Activated T-cell treated with anti-CD3 and anti-CD28 coated beads for 4 hours (primary cell): Measurements from ENCODE around the gene TTC23.

Source experiments
- DNase-seq: peaks from one replicate; pipeline ENCODE4 v3.0.0-alpha.2; 2020

The TTC23 gene

GRCh38 chr15:99163271-99164062, 85.9 kb downstream of the TTC23 start:
- DNase-seq: no peak

DNA sequence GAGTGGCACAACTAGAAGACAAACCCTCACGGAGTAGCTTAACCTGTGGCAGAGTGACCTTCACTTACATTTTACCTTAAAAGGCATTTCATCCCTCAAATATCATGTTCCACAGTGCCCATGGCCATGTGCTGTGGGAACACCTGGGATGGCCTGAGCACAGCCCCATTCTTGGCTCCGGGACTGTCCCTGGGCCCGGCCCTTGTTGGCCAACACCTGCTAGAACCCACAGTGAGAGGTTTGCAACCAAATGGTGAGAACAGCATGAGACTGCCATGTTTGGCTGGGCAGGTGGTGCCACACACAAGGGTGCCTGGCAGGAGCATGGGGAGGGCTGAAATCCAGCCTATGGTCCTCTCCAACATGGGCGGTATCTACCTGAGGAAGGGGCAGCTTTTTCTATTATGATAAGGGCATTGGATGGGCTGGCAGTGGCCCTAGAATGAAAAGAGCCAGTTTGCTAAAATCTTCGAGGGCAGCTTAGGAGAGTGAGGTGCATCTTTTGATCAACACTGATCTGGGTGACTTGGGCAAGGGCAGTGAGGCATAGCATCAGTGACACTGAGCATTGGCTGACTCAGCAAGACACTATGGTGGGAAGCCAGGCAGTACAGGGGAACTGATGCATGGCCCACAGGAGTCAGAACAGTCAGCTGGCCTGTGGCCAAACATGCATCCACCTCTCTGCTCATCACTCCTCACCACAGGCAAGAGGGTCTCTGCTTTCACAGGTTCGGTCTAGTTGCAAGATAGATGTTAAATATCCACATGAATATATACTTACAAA, 90.6 kb downstream of the TTC23 start:
- no peak for DNase-seq

DNA sequence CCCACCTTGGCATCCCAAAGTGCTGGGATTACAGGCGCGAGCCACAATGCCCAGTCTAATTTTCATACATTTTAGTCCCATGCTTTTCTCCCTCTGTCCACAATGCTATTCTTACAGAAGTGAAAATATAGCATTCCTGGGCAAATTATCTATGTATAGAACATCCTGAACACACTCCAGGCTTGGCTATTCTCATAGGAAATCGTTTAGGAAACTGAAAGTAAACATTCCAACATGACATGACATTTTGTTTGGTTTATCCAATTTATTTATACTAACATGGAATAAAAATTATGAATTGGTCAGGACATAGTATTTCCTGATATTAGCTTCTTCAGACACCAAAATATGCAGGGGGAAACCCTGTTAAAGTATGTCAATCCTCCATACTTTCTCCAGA, 91.9 kb downstream of the TTC23 start:
- DNase-seq: no peak

- DNase-seq: no peak
Measured at GRCh38 chr15:99155961-99156443, 93.4 kb downstream of the TTC23 start.

DNA sequence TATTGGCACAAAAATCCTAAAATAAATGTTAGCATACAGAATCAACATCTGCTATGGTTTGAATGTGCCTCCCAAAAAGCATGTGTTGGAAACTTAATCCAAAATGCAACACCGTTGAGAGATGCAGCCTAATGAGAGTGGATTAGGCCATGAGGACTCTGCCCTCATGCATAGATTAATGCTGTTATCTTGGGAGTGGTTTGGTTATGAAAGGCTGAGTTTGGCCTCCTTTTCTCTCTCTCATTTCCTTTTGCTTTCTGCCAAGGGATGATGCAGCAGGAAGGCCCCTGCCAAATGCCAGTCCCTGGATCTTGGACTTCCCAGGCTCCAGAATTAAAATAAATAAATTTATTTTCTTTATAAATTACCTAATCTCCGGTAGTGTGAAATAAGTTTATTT, 95.1 kb downstream of the TTC23 start:
- DNase-seq: no peak

GRCh38 chr15:99153026-99153535, 96.3 kb downstream of the TTC23 start:
- no peak for DNase-seq

- no peak for DNase-seq
Measured at GRCh38 chr15:99151156-99151555, 98.2 kb downstream of the TTC23 start.

DNA sequence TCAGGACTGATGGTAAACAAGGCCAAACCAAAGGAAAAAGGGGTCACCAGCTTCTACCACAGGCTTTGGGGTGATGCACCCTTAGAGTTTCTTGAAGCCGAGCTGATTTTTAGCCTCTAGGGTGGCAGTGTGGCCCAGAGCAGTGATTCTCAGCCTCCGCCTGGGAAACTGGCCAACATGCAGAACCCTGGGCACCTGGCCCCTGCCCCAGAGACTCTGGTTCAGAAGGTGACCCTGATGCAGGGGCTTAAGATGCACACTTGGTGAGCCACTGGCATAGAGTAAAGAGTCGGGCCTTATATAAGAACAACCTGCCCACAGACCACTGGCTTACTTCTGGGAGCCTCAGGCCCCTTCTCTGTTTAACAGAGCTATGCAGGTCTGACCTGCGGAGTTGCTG, 100.0 kb downstream of the TTC23 start:
- no peak for DNase-seq

DNA sequence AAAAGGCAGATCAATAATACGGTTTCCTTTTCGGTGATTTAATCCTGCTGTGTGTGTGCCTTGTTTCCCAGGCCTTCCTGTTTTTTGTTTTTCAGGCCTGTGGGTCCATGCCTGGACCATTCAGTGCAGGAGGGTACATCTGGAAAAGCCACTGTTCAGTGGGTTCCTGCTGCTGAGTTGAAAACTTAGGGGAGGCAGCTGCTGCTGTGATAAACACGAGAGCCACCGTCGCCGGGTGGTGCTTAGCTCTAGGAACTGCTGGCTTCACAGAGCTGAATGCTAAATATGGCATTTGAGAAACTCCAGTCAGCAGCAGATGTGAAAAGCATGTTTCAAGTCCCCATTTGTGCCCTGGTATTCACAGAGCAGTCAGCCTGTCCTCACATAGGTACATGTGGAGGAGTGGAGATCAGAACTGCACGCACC, 100.5 kb downstream of the TTC23 start:
- no peak for DNase-seq

DNA sequence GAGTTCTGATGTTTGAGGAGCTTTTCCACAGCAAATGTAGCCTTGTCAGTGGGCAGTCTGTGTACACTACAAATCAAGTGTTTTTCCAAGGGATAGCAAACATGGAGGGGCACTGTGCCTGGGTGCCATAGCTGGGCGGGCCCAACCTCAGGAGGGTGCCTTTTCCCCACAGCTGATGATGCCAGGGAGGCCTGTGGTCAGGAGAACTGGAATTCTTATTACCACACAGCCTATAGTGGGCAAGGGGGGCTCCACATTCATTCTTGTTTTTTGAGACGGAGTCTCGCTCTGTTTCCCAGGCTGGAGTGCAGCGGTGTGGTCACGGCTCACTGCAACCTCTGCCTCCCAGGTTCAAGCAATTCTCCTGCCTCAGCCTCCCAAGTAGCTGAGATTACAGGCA, 102.7 kb downstream of the TTC23 start:
- no peak for DNase-seq

DNA sequence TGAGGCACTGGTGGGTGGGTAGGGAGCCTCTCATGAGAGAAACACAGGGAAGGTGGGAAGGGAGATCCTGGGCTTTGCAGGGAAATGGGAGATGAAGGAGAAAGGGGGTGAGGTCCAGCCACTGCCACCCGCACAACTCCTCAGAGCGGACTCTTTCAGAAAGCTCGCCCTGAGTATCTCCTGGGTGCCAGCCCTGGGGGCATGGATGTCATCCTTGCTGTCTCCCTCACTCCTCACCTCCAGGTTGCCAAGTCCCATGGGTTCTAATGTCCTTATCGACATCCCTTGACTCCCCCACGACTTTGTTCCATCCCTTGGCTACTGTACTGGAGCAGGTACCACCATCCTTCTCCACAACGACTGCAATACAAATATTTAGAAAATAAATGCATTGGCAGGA, 103.6 kb downstream of the TTC23 start:
- no peak for DNase-seq

DNA sequence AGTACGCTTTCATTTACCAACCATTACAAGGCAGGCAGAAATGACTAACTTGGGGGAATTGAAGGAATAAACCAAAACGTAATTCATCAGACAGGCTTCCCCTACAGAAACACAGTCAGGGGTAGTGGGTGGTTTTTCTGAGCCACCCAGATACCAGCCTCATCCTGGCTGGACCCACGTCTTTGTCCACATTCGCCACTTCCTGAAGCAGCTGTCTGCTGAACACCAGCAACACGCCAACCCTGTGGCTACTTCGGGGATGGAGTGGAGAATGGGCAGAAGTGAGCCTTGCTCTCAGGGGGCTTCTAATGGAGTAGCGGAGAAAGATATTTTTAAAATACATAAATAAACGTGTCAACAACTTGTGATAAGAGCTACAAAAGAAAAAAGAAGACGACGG, 104.4 kb downstream of the TTC23 start:
- no peak for DNase-seq

- no peak for DNase-seq
Measured at GRCh38 chr15:99143655-99144610, 105.4 kb downstream of the TTC23 start.

DNA sequence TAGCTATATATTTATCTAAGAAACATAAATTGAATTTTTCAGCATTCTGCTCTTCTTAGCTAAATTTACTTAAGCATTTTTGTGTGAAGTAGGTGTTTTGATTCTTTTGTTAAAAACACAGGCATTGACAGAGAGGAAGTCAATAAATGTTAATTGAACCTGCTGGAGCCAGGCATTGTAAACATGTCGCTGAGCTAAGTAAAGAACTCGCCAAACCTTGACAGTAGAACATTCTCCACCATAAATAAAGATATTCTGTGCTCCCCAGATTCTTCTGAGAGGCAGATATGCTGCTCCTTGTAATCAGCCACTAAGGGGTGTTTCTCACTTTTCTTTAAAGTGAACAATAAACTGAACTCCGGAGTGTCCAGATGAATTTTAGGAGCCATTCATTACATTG, 106.1 kb downstream of the TTC23 start:
- DNase-seq: no peak

GRCh38 chr15:99142562-99142961, 106.8 kb downstream of the TTC23 start:
- DNase-seq: no peak

GRCh38 chr15:99141943-99142342, 107.4 kb downstream of the TTC23 start:
- no peak for DNase-seq

- no peak for DNase-seq
Measured at GRCh38 chr15:99140590-99140989, 108.8 kb downstream of the TTC23 start.

- no peak for DNase-seq
Measured at GRCh38 chr15:99139276-99139675, 110.1 kb downstream of the TTC23 start.

- DNase-seq: no peak
Measured at GRCh38 chr15:99138491-99138982, 110.8 kb downstream of the TTC23 start.

GRCh38 chr15:99137877-99138276, 111.5 kb downstream of the TTC23 start:
- DNase-seq: no peak

GRCh38 chr15:99137111-99137546, 112.3 kb downstream of the TTC23 start:
- no peak for DNase-seq

- DNase-seq: no peak
Measured at GRCh38 chr15:99135194-99135593, 114.2 kb downstream of the TTC23 start.
